GM12873 (cell line): ENCODE data around the gene EHD4.

ENCODE experiments used
- TF ChIP-seq, protein P1 (sequence below): IDR thresholded peaks from 2 replicates; pipeline ENCODE4 v1.5.1; 2012; ENCODE audit warnings: low read depth, mild to moderate bottlenecking, moderate library complexity, low read length, control low read depth; ENCODE audit not compliant: insufficient read depth; ENCODE audit errors: missing control alignments

Gene EHD4

GRCh38 chr15:41913256-41913655 is 59.1 kb downstream of the EHD4 start:
- TF ChIP-seq, protein P1, sequence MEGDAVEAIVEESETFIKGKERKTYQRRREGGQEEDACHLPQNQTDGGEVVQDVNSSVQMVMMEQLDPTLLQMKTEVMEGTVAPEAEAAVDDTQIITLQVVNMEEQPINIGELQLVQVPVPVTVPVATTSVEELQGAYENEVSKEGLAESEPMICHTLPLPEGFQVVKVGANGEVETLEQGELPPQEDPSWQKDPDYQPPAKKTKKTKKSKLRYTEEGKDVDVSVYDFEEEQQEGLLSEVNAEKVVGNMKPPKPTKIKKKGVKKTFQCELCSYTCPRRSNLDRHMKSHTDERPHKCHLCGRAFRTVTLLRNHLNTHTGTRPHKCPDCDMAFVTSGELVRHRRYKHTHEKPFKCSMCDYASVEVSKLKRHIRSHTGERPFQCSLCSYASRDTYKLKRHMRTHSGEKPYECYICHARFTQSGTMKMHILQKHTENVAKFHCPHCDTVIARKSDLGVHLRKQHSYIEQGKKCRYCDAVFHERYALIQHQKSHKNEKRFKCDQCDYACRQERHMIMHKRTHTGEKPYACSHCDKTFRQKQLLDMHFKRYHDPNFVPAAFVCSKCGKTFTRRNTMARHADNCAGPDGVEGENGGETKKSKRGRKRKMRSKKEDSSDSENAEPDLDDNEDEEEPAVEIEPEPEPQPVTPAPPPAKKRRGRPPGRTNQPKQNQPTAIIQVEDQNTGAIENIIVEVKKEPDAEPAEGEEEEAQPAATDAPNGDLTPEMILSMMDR: no peak

- TF ChIP-seq, protein P1: no peak
Measured at GRCh38 chr15:41911691-41912345, 60.5 kb downstream of the EHD4 start.

- TF ChIP-seq, protein P1: no peak
Measured at GRCh38 chr15:41908736-41909461, 63.5 kb downstream of the EHD4 start.

GRCh38 chr15:41907141-41907540 is 65.2 kb downstream of the EHD4 start:
- TF ChIP-seq, protein P1: no peak

DNA sequence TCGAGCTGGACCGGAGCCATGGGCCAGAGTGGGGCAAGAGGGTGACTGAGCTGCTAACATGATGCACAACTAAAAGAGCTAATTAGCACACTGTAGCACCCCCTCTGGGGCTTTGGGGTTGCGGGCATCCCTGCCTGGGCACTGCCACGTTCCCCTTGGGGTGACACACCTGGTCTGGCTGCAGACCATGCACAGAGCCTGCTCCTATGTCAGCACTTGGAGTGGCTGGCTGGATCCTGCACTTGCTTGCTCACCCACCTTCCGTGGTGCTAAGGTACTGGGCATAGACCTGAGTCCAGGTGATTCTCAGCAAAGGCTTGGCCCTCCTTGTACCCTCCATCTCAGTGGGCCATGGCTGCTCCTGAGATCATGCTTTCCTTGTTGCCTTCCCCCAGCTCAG is 65.7 kb downstream of the EHD4 start:
- TF ChIP-seq, protein P1: no peak

GRCh38 chr15:41905036-41905793 is 67.1 kb downstream of the EHD4 start:
- TF ChIP-seq, protein P1: no peak

DNA sequence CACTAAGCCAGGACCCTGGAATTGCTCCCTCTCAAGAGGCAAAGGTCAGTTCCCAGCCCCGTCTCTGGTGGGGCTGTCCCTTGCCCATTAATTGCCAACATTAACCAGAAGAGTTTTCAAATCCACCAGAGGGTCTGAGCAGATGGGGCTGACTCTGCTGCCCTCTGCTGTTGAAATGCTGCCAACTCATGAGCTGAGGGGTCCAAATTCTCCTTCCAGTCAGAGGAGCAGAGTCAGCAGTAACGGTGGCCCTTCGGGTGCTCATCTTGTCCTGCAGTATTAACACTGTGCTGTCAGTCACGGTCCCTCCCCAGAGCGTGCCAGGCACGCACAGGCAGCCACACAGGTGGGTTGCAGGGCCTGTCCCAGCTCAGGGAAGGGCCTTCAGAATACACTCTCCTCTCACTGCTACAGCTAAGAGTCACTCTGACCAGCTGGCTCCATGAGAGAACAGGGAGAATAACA is 67.8 kb downstream of the EHD4 start:
- TF ChIP-seq, protein P1: peak; percentile 90
